GM19099 (cell line): Measurements from ENCODE around the gene POLD1.

Source experiments
- POLR2A ChIP-seq: IDR thresholded peaks from 3 replicates; pipeline ENCODE4 v1.6.1; 2011; ENCODE audit warnings: low read depth; ENCODE audit not compliant: insufficient read length; ENCODE audit errors: extremely low read depth

Gene POLD1

GRCh38 chr19:50422397-50423278 lies 38.5 kb downstream of the POLD1 start:
- TF ChIP-seq POLR2A, result no peak

- TF ChIP-seq POLR2A, result no peak
Observed at GRCh38 chr19:50423279-50424113, 39.3 kb downstream of the POLD1 start.

GRCh38 chr19:50425581-50425980 lies 41.4 kb downstream of the POLD1 start:
- TF ChIP-seq POLR2A, result no peak

DNA sequence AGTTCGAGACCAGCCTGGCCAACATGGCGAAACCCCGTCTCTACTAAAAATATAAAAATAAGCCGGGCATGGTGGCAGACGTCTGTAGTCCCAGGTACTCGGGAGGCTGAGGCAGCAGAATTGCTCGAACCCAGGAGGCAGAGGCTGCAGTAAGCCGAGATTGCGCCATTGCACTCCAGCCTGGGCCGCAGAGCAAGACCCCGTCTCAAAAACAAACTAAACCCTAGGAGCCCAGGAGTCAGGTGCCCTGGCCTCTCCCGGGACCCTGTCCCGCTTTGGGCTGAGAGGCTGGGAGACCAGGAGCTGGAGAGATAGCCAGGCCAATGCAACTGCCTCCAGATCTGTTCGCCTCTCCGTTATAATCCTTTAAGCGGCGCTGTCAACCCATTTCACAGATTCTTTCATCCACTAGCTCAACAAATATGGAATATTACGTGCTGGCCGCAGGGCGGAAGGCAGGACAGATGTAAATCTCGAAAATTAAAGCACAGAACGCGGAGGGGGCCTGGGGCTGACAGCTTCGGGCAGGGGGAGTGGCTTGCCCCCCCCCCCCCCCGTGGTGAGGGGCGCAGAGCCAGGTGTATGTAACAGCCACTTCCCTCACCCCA lies 43.3 kb downstream of the POLD1 start:
- TF ChIP-seq POLR2A, result no peak

DNA sequence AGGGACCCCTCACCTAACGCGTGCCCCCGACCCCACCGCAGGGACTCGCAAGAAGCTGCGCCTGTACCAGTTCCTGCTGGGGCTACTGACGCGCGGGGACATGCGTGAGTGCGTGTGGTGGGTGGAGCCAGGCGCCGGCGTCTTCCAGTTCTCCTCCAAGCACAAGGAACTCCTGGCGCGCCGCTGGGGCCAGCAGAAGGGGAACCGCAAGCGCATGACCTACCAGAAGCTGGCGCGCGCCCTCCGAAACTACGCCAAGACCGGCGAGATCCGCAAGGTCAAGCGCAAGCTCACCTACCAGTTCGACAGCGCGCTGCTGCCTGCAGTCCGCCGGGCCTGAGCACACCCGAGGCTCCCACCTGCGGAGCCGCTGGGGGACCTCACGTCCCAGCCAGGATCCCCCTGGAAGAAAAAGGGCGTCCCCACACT lies 43.9 kb downstream of the POLD1 start:
- peak; percentile 27 for TF ChIP-seq POLR2A

GRCh38 chr19:50428772-50429463 lies 44.8 kb downstream of the POLD1 start:
- TF ChIP-seq POLR2A, result no peak

DNA sequence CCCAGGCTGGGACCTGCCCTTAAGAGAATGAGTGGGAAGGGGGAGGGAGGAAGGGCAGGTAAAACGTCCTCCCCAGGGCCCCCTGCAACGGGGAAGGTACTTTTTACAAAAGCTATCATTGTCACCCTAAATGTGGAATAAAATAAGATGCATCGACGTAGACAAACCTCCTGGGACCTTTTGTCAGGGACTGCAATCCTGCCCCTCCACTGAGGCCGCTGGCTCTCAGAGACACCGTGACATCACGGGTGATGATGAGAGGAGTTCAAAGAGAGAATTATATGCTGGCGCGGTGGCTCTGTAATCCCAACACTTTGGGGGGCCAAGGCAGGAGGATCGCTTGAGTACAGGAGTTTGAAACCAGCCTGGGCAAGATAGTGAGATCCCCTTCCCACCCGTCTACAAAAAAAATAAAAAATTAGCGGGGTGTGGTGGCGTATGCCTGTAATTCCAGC lies 46.8 kb downstream of the POLD1 start:
- TF ChIP-seq POLR2A, result no peak

GRCh38 chr19:50431343-50432220 lies 47.4 kb downstream of the POLD1 start:
- TF ChIP-seq POLR2A, result peak; percentile 53

DNA sequence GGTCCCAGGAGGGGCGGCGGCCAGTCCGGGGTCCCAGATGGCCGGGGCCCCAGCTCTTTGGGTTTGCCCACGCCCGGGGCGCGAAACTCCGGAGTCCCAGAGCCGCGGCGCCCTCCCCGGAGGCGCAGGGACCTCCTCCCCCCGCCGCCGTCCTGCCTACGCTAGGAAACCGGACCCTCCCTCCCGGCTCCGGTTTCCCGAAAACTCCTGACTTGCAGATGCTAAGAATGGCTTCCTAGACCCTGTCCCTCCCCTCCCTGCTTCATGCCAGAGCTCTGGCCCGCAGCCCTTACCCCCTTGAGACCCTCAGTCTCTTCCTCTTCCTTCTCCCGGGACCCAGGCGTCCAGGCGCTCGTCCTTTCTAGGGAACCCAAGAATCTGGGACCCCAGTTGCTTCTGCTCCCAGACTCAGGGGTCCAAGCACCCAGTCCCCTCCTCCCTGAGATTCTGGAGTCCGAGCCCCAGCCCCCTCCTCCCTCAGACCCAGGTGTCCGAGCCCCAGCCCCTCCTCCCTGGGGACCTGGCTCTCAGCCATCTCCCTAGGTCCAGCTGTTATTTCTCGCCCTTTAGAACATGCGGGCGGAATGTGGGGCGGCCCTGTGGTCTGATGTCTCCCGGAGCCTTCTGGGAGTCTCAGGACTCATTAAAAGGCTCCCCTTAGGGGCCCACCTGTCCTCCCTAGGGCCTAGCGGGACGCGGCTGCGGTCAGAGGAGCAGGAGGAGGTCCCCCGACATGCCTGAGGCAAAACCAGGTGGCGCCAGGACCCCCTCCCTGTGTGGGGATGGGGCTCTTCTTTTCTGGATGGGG lies 48.3 kb downstream of the POLD1 start, which contains the start of gene MYBPC2:
Gene MYBPC2 (plus strand): TSS at position 672 of the 808 bp plus-strand sequence. CDS start 62 bp downstream, at position 734.
- no peak for TF ChIP-seq POLR2A

DNA sequence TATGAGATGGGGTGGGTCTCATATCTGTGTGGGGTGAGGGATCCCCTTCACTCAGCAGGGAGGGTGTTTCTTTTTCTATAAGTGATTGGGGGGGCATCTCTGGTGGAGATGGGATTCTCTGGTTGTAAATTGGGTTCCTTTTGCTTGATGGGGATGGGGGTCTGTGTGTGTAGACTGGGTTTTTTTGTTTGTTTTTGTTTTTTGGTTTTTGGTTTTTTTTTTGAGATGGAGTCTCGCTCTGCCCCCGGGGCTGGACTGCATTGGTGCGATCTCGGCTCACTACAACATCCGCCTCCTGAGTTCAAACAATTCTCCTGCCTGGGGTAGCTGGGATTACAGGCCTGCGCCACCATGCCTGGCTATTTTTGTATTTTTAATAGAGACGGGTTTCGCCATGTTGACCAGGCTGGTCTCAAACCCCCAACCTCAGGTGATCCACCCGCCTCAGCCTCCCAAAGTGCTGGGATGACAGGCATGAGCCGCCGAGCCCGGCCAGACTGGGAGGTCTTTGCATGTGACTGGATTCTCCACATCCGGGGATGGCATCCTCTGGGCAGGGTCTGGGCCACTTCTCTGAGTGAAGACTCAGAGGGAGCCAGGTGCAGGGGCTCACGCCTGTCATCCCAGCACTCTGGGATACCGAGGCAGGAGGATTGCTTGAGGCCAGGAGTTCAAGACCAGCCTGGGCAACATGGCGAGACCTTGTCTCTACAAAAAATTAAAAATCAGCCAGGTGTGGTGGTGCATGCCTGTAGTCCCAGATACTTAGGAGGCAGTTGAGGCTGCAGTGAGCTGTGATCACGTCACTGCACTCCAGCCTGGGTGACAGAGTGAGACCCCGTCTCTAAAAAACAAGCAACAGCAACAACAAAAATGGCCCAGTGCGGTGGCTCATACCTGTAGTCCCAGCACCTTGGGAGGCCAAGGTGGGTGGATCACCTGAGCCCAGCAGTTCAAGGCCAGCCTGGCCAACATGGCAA lies 49.3 kb downstream of the POLD1 start:
- TF ChIP-seq POLR2A, result no peak

DNA sequence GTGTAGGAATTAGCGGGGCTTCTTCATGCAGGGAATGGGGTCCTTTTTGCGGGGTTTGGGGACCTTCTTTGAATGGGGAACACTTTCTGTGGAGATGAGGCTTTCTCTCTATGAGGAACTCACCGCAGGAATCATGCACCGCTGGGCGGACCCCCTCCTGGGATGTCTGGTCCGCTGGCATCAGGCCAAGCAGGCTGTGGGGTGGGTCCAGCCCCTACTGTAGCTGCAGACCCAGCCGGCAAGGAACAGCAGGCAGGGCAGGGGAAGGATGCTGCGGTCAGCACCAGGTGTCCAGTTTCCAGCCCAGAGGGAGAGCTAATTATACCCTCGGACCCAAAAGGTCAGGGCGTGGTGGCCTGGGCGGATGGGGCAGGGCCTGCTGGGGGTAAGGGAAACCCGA lies 50.4 kb downstream of the POLD1 start:
- no peak for TF ChIP-seq POLR2A

- TF ChIP-seq POLR2A, result no peak
Observed at GRCh38 chr19:50435221-50435620, 51.1 kb downstream of the POLD1 start.
